Endothelial cell (in vitro differentiated cells): ENCODE results near the gene SCN4B. TPM values are rescaled to one million over a fixed set of nuclear protein-coding genes. Genes with fewer than 3 reads are reported as not detected.

Experiments used
- DNase-seq: peaks from one replicate; pipeline ENCODE4 v3.0.0; 2021; ENCODE audit warnings: low spot score
- H3K27ac Mint-ChIP-seq: one replicate; pipeline ENCODE4 v1.8.0; 2021; ENCODE audit warnings: mixed read lengths, inconsistent platforms; ENCODE audit not compliant: unreplicated experiment
- H3K27me3 Mint-ChIP-seq: one replicate; pipeline ENCODE4 v1.8.0; 2021; ENCODE audit warnings: mild to moderate bottlenecking, moderate library complexity, mixed read lengths, inconsistent platforms; ENCODE audit not compliant: unreplicated experiment
- H3K36me3 Mint-ChIP-seq: one replicate; pipeline ENCODE4 v1.8.0; 2021; ENCODE audit warnings: mild to moderate bottlenecking, low read depth, mixed read lengths, inconsistent platforms; ENCODE audit not compliant: unreplicated experiment
- H3K4me1 Mint-ChIP-seq: one replicate; pipeline ENCODE4 v1.8.0; 2021; ENCODE audit warnings: mild to moderate bottlenecking, mixed read lengths, inconsistent platforms; ENCODE audit not compliant: unreplicated experiment
- H3K4me3 Mint-ChIP-seq: one replicate; pipeline ENCODE4 v1.8.0; 2021; ENCODE audit warnings: mild to moderate bottlenecking, mixed read lengths, inconsistent platforms; ENCODE audit not compliant: unreplicated experiment
- H3K9me3 Mint-ChIP-seq: one replicate; pipeline ENCODE4 v1.8.0; 2021; ENCODE audit warnings: mixed read lengths, inconsistent platforms; ENCODE audit not compliant: unreplicated experiment
- CTCF ChIP-seq: fragments of 200-600 bp; sonication (generic); IDR thresholded peaks from one replicate; pipeline ENCODE4 v1.5.0; 2021; ENCODE audit warnings: antibody characterized with exemption; ENCODE audit not compliant: unreplicated experiment
- total RNA-seq: library from RNA; stranded (reverse); fragmentation: NEBNext Ultra II Directional; extraction: Animal tissue kit (Norgen Biotek cat#: 25700); gene quantifications from one replicate; pipeline ENCODE4 v1.2.1, GENCODE V29; 2021; ENCODE audit not compliant: unreplicated experiment

The SCN4B gene
- total RNA-seq, 1 donor from 2014 or later, result 3.1 TPM

- Mint-ChIP-seq H3K36me3 (no peaks in the 10 kb centered on the region), H3K4me3 (no peak overlapping the region), H3K4me1 (no peaks in the 10 kb centered on the region), H3K27me3 (peaks cover 7% of the 10 kb centered on the region), H3K27ac (no peak overlapping the region), H3K9me3 (no peaks in the 10 kb centered on the region)
- TF ChIP-seq CTCF, result no peak
- DNase-seq, result no peak
Observed at GRCh38 chr11:118108513-118108912, 44.1 kb downstream of the SCN4B start.

- H3K4me1 Mint-ChIP-seq, result peaks cover 5% of the 10 kb centered on the region
Observed at GRCh38 chr11:118106789-118107335, 45.8 kb downstream of the SCN4B start.

GRCh38 chr11:118105657-118106305, 46.8 kb downstream of the SCN4B start:
- peaks cover 7% of the 10 kb centered on the region for H3K27me3 Mint-ChIP-seq
- no peak overlapping the region for H3K4me3 Mint-ChIP-seq
- DNase-seq, result no peak
- peaks cover 5% of the 10 kb centered on the region for H3K4me1 Mint-ChIP-seq
- no peak for TF ChIP-seq CTCF
- no peak overlapping the region for H3K27ac Mint-ChIP-seq
- H3K9me3 Mint-ChIP-seq, result no peaks in the 10 kb centered on the region
- H3K36me3 Mint-ChIP-seq, result no peaks in the 10 kb centered on the region

More at GRCh38 chr11:118106789-118107335, 45.8 kb downstream of the SCN4B start:
- DNase-seq, result no peak
- H3K36me3 Mint-ChIP-seq, result no peaks in the 10 kb centered on the region
- H3K27ac Mint-ChIP-seq, result no peak overlapping the region
- H3K4me3 Mint-ChIP-seq, result no peak overlapping the region
- TF ChIP-seq CTCF, result no peak
- H3K27me3 Mint-ChIP-seq, result peaks cover 7% of the 10 kb centered on the region
- H3K9me3 Mint-ChIP-seq, result no peaks in the 10 kb centered on the region

- no peaks in the 10 kb centered on the region for H3K9me3 Mint-ChIP-seq
- TF ChIP-seq CTCF, result no peak
- no peak overlapping the region for H3K27ac Mint-ChIP-seq
Observed at GRCh38 chr11:118104491-118104890, 48.1 kb downstream of the SCN4B start.

GRCh38 chr11:118102721-118103261, 49.8 kb downstream of the SCN4B start:
- TF ChIP-seq CTCF, result no peak
- Mint-ChIP-seq H3K4me1 (peaks cover 5% of the 10 kb centered on the region), H3K27me3 (peaks cover 12% of the 10 kb centered on the region), H3K4me3 (no peak overlapping the region), H3K36me3 (no peaks in the 10 kb centered on the region), H3K27ac (no peak overlapping the region), H3K9me3 (no peaks in the 10 kb centered on the region)
- no peak for DNase-seq

More at GRCh38 chr11:118104491-118104890, 48.1 kb downstream of the SCN4B start:
- Mint-ChIP-seq H3K4me1 (peaks cover 5% of the 10 kb centered on the region), H3K27me3 (peaks cover 8% of the 10 kb centered on the region), H3K4me3 (no peak overlapping the region), H3K36me3 (no peaks in the 10 kb centered on the region)
- DNase-seq, result no peak
